GM19099 (cell line): Measurements from ENCODE around the gene AOAH.

ENCODE experiments used
- POLR2A ChIP-seq: IDR thresholded peaks from 3 replicates; pipeline ENCODE4 v1.6.1; 2011; ENCODE audit warnings: low read depth; ENCODE audit not compliant: insufficient read length; ENCODE audit errors: extremely low read depth

AOAH gene

DNA sequence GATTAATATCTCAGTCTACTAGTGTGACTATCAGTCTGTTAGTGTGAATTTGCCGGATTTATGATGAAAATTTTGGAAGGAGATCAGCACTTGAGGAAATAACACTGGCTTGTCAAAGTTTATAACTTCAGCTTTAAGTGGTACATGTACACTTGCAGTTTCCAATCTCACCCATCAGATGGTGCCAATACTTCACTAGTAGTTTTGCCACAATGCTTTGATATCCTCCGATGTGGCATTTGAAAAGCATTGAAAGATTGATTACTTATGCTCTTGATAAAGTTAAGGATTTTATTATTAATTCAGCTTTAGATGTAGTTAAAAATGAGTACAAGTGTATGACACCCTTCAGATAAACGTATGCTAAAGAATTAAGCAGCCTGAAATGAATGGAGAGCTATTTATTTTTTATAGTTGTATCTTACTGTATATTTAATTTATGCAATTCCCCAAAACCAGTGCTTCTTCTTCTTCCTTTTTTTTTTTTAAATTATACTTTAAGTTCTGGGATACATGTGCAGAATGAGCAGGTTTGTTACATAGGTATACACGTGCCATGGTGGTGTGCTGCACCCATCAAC lies 236.4 kb downstream of the AOAH start:
- TF ChIP-seq POLR2A, result no peak

GRCh38 chr7:36486336-36486735 lies 238.0 kb downstream of the AOAH start:
- TF ChIP-seq POLR2A, result no peak

DNA sequence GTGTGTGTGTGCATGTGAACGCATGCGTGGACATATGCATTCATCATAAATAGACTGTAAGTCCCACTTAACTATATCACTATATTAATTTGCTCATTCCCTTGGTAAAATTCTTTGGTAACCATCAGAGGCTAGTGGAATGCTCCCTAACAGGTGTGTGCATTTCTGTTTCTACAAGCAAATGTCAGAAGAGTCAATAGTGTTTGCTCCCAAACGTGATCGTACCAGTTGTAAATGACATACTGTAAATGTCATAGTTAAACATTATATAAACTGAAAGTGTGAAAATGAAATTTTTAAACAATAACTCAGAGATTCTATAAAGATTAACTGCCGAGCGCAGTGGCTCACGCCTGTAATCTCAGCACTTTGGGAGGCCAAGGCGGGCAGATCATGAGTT lies 240.0 kb downstream of the AOAH start:
- no peak for TF ChIP-seq POLR2A

DNA sequence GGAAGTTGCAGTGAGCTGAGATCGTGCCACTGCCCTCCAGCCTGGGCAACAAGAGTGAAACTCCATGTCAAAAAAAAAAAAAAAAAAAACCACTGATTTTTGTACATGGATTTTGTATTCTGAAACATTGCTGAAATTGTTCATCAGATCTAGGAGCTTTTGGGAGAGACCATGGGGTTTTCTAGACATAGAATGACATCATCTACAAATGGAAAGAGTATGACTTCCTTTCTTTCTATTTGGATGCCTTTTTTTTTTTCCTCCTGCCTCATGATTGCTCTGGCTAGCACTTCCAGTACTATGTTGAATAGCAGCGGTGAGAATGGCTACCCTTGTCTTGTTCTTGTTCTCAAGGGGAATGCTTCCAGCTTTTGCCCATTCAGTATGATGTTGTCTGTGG lies 245.5 kb downstream of the AOAH start:
- no peak for TF ChIP-seq POLR2A

DNA sequence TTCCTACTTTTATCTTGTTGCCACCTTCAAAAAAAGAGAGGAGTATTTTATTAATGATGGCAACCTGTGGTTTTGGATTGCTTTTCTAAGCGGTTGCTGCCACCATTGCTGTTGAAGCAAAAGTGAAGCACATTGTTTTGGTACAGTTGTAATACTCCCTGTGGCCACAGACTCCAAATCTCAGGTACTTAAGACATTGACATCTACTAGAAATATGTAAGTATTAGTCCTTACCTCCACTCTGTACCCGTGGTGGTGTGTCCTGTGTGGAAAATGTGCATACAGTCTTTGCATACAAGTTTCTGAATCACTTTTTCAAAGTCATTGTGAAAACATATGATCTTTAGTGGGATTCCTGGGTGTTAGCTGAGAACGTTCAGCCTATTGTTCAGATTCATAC lies 248.9 kb downstream of the AOAH start:
- no peak for TF ChIP-seq POLR2A

- no peak for TF ChIP-seq POLR2A
Observed at GRCh38 chr7:36475011-36475342, 249.3 kb downstream of the AOAH start.

- no peak for TF ChIP-seq POLR2A
Observed at GRCh38 chr7:36474283-36475010, 249.8 kb downstream of the AOAH start.

DNA sequence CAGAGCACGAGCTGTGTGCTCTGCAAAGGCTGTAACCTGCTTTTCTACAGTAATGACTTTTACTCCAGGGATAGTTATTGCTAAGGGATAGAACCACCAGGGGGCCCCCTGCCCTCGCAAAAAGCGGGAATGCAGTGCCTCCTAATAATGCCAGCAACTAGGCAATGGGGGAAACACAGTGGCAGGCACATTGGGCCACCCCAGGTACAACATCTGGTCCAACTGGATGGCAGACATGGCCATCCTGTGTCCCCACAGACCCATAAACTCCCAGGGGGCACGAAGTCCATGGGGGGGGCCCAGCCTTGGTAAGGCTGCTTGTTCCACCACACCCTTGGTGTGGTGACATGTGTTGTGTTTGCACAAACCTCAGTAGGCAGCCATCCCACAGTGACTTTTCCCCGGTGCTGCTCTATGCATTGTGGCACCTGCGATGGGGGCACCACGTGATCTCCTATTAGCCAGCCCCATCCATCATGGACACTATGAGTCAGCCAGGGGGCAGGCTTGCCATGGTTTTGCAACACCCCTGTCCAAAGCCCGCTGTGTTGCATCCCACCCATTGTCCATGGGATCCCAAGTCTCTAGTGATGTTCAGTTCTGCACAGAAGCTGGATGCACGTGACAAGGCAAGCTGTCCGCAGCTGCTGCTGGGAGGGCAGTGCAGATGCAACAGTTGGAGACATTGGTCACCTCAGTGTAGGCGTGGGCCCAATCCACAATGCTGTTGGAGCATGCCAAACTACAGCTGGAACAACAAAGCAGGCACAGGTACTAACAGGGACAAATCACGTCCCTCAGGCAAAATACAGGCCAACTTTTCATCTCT lies 250.6 kb downstream of the AOAH start:
- TF ChIP-seq POLR2A, result no peak

DNA sequence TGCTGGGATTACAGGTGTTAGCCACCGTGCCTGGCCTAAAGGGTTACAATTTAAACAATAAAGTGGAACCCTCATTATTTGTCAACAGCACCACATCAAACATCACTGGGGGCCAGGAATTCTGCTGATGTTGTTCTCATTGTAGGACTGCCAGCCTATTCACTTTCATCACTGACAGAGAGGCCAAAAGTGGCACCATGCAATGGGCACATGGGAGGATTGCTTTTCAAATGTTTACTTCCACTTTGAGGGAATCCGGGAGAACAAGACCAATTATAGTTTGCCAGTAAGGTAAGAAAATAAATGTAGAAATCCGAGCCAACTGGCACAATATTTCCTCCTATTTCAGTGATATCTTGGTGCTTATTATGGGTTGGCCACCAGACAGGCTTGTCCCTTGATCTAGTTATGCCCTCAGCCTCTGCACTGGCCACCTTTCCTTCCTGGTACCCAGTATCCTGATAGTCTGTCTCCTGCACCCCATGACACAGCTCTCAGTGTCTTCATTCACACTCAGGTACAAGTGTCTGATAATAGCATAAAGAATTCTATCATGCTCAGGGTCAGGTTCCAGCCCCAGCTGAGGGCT lies 252.1 kb downstream of the AOAH start:
- TF ChIP-seq POLR2A, result no peak

- no peak for TF ChIP-seq POLR2A
Observed at GRCh38 chr7:36469236-36469635, 255.1 kb downstream of the AOAH start.

DNA sequence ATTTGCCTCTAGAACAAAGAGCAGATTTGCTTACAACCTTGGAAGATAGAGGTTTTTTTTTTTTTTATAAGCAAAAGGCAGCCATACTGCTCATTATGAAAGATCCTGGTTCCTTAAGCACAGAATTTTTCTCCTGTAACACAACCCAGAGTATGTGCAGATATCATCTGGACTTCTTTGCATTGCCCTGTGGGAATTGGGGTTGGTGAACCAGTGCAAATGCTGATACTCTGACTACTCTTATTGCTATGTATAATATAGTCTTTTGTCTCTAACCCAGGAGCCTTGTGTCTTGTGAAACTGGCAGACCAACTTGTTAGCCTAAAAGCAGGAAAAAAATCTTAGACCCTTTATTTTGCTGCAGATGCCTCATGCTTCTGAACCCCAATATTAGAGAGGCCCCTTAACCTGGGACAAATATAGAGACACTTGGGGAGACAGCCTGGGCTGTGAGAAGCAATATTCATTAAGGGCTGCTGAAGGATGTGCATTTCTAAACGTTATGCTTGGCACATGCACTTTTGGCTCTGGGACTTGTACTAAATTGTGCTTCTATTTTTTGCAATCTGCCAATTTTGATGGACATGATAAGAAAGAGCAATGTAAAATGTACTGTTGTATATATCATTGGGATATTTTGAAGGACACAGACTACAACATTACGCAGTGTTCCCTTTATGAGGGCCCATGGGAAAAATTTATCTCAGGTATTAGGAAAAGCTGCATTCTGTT lies 255.8 kb downstream of the AOAH start:
- no peak for TF ChIP-seq POLR2A

- TF ChIP-seq POLR2A, result no peak
Observed at GRCh38 chr7:36464271-36464670, 260.0 kb downstream of the AOAH start.
